Activated naive CD4-positive, alpha-beta T cell treated with anti-CD3 and anti-CD28 coated beads, Interleukin-2, amount 50 U/mL, for 16 hours (primary cell): ENCODE data around the gene SLC2A10.

Source experiments
- DNase-seq: peaks from one replicate; pipeline ENCODE4 v3.0.0-alpha.2; 2020

SLC2A10 gene

GRCh38 chr20:46739431-46740213, 30.2 kb downstream of the SLC2A10 start:
- no peak for DNase-seq

GRCh38 chr20:46740214-46740609, 30.8 kb downstream of the SLC2A10 start:
- DNase-seq, result no peak

GRCh38 chr20:46741924-46742668, 32.6 kb downstream of the SLC2A10 start:
- DNase-seq, result no peak

GRCh38 chr20:46742669-46743045, 33.2 kb downstream of the SLC2A10 start:
- DNase-seq, result no peak

GRCh38 chr20:46743088-46743487, 33.6 kb downstream of the SLC2A10 start:
- no peak for DNase-seq

- DNase-seq, result no peak
Observed at GRCh38 chr20:46746956-46747526, 37.6 kb downstream of the SLC2A10 start.

GRCh38 chr20:46749147-46749546, 39.7 kb downstream of the SLC2A10 start:
- no peak for DNase-seq

- no peak for DNase-seq
Observed at GRCh38 chr20:46751856-46752255, 42.4 kb downstream of the SLC2A10 start.

GRCh38 chr20:46752728-46753127, 43.3 kb downstream of the SLC2A10 start:
- peak; percentile 53 for DNase-seq

GRCh38 chr20:46755483-46756413, 46.3 kb downstream of the SLC2A10 start:
- DNase-seq, result no peak

- no peak for DNase-seq
Observed at GRCh38 chr20:46756419-46756818, 47.0 kb downstream of the SLC2A10 start.

GRCh38 chr20:46757135-46757534, 47.7 kb downstream of the SLC2A10 start:
- DNase-seq, result no peak

- peak; percentile 46 for DNase-seq
Observed at GRCh38 chr20:46757754-46758678, 48.6 kb downstream of the SLC2A10 start.

GRCh38 chr20:46758929-46759669, 49.6 kb downstream of the SLC2A10 start:
- DNase-seq, result no peak

- DNase-seq, result no peak
Observed at GRCh38 chr20:46761566-46761965, 52.1 kb downstream of the SLC2A10 start.

- DNase-seq, result no peak
Observed at GRCh38 chr20:46764068-46764467, 54.6 kb downstream of the SLC2A10 start.

GRCh38 chr20:46765506-46766120, 56.2 kb downstream of the SLC2A10 start:
- no peak for DNase-seq

GRCh38 chr20:46767127-46767761, 57.8 kb downstream of the SLC2A10 start:
- no peak for DNase-seq

- DNase-seq, result no peak
Observed at GRCh38 chr20:46770330-46771194, 61.1 kb downstream of the SLC2A10 start.
